Nephron (organoid): ENCODE measurements around the gene PKP3.
"Not testable (repeated sequence)": the region's sequence is repeated elsewhere in the genome, so short reads cannot be mapped to it uniquely, and the experiment has no call there.

Experiments used
- H3K27ac Mint-ChIP-seq, 3 experiments: 2 replicates each; pipeline ENCODE4 v1.8.0; 2020; ENCODE audit warnings: mixed read lengths in 3 of 3, mild to moderate bottlenecking in 2 of 3, moderate library complexity in 1 of 3
- H3K27me3 Mint-ChIP-seq: 2 replicates; pipeline ENCODE4 v1.8.0; 2021; ENCODE audit warnings: low read depth, mild to moderate bottlenecking, moderate library complexity, mixed read lengths
- H3K36me3 Mint-ChIP-seq: 2 replicates; pipeline ENCODE4 v1.8.0; 2020; ENCODE audit warnings: low read depth, mixed read lengths
- H3K4me1 Mint-ChIP-seq: 2 replicates; pipeline ENCODE4 v1.8.0; 2020; ENCODE audit warnings: mixed read lengths
- H3K4me3 Mint-ChIP-seq, 3 experiments: 2 replicates each; pipeline ENCODE4 v1.8.0; 2020; ENCODE audit warnings: mild to moderate bottlenecking in 3 of 3, mixed read lengths in 3 of 3, moderate library complexity in 2 of 3
- H3K9me3 Mint-ChIP-seq: 2 replicates; pipeline ENCODE4 v1.8.0; 2020; ENCODE audit warnings: mixed read lengths
- TF ChIP-seq, protein P1 (sequence below), 3 experiments: fragments of 200-600 bp; sonication (generic); IDR thresholded peaks; one replicate each; pipeline ENCODE4 v1.5.0; 2021; ENCODE audit warnings: antibody characterized with exemption in 3 of 3; ENCODE audit not compliant: unreplicated experiment in 3 of 3

Gene PKP3

DNA sequence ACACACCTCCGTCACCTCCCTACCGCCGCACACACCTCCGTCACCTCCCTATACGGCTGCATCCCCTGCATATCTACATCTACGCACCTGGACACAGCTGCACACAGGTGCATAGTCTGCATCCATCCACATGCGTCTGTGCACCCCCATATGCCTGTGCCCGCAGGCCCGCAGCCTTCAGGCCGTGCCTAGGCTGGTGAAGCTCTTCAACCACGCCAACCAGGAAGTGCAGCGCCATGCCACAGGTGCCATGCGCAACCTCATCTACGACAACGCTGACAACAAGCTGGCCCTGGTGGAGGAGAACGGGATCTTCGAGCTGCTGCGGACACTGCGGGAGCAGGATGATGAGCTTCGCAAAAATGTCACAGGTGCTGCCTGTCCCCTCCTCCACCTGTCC is 4.8 kb downstream of the PKP3 start:
- no peaks in the 10 kb centered on the region for H3K4me1 Mint-ChIP-seq
- H3K9me3 Mint-ChIP-seq = no peaks in the 10 kb centered on the region
- H3K27me3 Mint-ChIP-seq = no peaks in the 10 kb centered on the region
- H3K4me3 Mint-ChIP-seq = no peak overlapping the region
- TF ChIP-seq, protein P1, sequence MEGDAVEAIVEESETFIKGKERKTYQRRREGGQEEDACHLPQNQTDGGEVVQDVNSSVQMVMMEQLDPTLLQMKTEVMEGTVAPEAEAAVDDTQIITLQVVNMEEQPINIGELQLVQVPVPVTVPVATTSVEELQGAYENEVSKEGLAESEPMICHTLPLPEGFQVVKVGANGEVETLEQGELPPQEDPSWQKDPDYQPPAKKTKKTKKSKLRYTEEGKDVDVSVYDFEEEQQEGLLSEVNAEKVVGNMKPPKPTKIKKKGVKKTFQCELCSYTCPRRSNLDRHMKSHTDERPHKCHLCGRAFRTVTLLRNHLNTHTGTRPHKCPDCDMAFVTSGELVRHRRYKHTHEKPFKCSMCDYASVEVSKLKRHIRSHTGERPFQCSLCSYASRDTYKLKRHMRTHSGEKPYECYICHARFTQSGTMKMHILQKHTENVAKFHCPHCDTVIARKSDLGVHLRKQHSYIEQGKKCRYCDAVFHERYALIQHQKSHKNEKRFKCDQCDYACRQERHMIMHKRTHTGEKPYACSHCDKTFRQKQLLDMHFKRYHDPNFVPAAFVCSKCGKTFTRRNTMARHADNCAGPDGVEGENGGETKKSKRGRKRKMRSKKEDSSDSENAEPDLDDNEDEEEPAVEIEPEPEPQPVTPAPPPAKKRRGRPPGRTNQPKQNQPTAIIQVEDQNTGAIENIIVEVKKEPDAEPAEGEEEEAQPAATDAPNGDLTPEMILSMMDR (IDR thresholded peaks at IDR 0.05; ENCODE audit: unreplicated experiment in 3 of 3) = no peak
- H3K36me3 Mint-ChIP-seq = no peaks in the 10 kb centered on the region
- H3K27ac Mint-ChIP-seq = no peak overlapping the region

- H3K9me3 Mint-ChIP-seq = no peaks in the 10 kb centered on the region
- H3K4me1 Mint-ChIP-seq = no peaks in the 10 kb centered on the region
- H3K27me3 Mint-ChIP-seq = no peaks in the 10 kb centered on the region
- H3K4me3 Mint-ChIP-seq = no peak overlapping the region
- no peaks in the 10 kb centered on the region for H3K36me3 Mint-ChIP-seq
- TF ChIP-seq, protein P1 (IDR thresholded peaks at IDR 0.05; ENCODE audit: unreplicated experiment in 3 of 3) = no peak
- H3K27ac Mint-ChIP-seq = no peak overlapping the region
Observed at GRCh38 chr11:399731-400211, 5.8 kb downstream of the PKP3 start.

GRCh38 chr11:400241-400689 is 6.3 kb downstream of the PKP3 start:
- Mint-ChIP-seq H3K27ac (no peak overlapping the region), H3K36me3 (no peaks in the 10 kb centered on the region), H3K4me1 (no peaks in the 10 kb centered on the region), H3K4me3 (no peak overlapping the region), H3K9me3 (no peaks in the 10 kb centered on the region), H3K27me3 (no peaks in the 10 kb centered on the region)
- TF ChIP-seq, protein P1 (IDR thresholded peaks at IDR 0.05; ENCODE audit: unreplicated experiment in 3 of 3) = no peak

GRCh38 chr11:401196-401595 is 7.2 kb downstream of the PKP3 start:
- not testable (repeated sequence) for H3K27ac Mint-ChIP-seq, H3K4me3 Mint-ChIP-seq, H3K36me3 Mint-ChIP-seq, H3K4me1 Mint-ChIP-seq, H3K9me3 Mint-ChIP-seq, H3K27me3 Mint-ChIP-seq

- no peaks in the 10 kb centered on the region for H3K4me1 Mint-ChIP-seq
- TF ChIP-seq, protein P1 (IDR thresholded peaks at IDR 0.05; ENCODE audit: unreplicated experiment in 3 of 3) = no peak
- no peaks in the 10 kb centered on the region for H3K36me3 Mint-ChIP-seq
- no peaks in the 10 kb centered on the region for H3K27me3 Mint-ChIP-seq
- no peak overlapping the region for H3K27ac Mint-ChIP-seq
- no peaks in the 10 kb centered on the region for H3K9me3 Mint-ChIP-seq
- H3K4me3 Mint-ChIP-seq = no peak overlapping the region
Observed at GRCh38 chr11:403021-403760, 9.2 kb downstream of the PKP3 start.

GRCh38 chr11:403761-404431 is 9.9 kb downstream of the PKP3 start:
- H3K36me3 Mint-ChIP-seq = no peaks in the 10 kb centered on the region
- no peaks in the 10 kb centered on the region for H3K9me3 Mint-ChIP-seq
- H3K4me1 Mint-ChIP-seq = no peaks in the 10 kb centered on the region
- H3K27me3 Mint-ChIP-seq = no peaks in the 10 kb centered on the region
- no peak overlapping the region for H3K27ac Mint-ChIP-seq
- TF ChIP-seq, protein P1 (IDR thresholded peaks at IDR 0.05; ENCODE audit: unreplicated experiment in 3 of 3) = no peak
- H3K4me3 Mint-ChIP-seq = no peak overlapping the region
